ENCODE results near the gene GADD45GIP1.

- TF ChIP-seq CTCF (IDR thresholded peaks at IDR 0.05) (no peak), POLR2A (IDR thresholded peaks at IDR 0.05) (no peak), EP300 (IDR thresholded peaks at IDR 0.05) (no peak)
These were observed 49.9 kb downstream of the GADD45GIP1 start for GRCh38 chr19:12907166-12907565.
